Measurements from ENCODE around the gene EGFL7. TPM values are rescaled to one million over a fixed set of nuclear protein-coding genes. Genes with fewer than 3 reads are reported as not detected.

EGFL7 gene
- total and polyA plus RNA-seq, 2 of the 8 experiments (the other 6 are each of a cell fraction or from before 2014, with no cell fraction given): 37.8 to 53.4 TPM

GRCh38 chr9:136684799-136685198 is 22.1 kb downstream of the EGFL7 start:
- CTCF ChIA-PET (ENCODE audit: partially characterized antibody): interaction anchor here (1.3 to 12.8 kb wide), 3 partner anchors 9 to 30 kb away, joined by 4 to 125 read pairs (median 17); no protein-coding TSS in a partner anchor
- TF ChIP-seq SP2 (IDR thresholded peaks at IDR 0.05; ENCODE audit: low read length) (no peak), ATF2 (IDR thresholded peaks at IDR 0.05; ENCODE audit: low read length) (no peak), ASH2L (IDR thresholded peaks at IDR 0.05; ENCODE audit: low read length) (no peak), BACH1 (IDR thresholded peaks at IDR 0.05; ENCODE audit: low read length) (no peak), CHD2 (IDR thresholded peaks at IDR 0.05; ENCODE audit: low read length) (no peak), TEAD4 (IDR thresholded peaks at IDR 0.05; ENCODE audit: low read depth, low read length) (no peak), SUZ12 (IDR thresholded peaks at IDR 0.05; ENCODE audit: low read length) (no peak), POLR2AphosphoS5 (IDR thresholded peaks at IDR 0.05; ENCODE audit: low read depth, low read length) (no peak), KDM1A (IDR thresholded peaks at IDR 0.05; ENCODE audit: borderline replicate concordance, low read length) (no peak), CBX8 (IDR thresholded peaks at IDR 0.05; ENCODE audit: borderline replicate concordance, low read depth, low read length) (no peak), NANOG (IDR thresholded peaks at IDR 0.05; ENCODE audit: insufficient read depth, low read depth, low read length, poor library complexity, severe bottlenecking) (no peak), MAX (IDR thresholded peaks at IDR 0.05) (no peak), TAF1 (IDR thresholded peaks at IDR 0.05; ENCODE audit: low read depth, low read length) (no peak)

More at GRCh38 chr9:136684799-136685198, 22.1 kb downstream of the EGFL7 start:
- no peak overlapping the region; the same call in 1 of the 2 replicates for H3K18ac ChIP-seq (ENCODE audit: extremely low read depth, low read length)
- no peak overlapping the region for H3K23ac ChIP-seq (ENCODE audit: insufficient read length)
- peaks cover 6% of the 10 kb centered on the region for H3K79me1 ChIP-seq (ENCODE audit: low read depth, low read length)
- no peak overlapping the region for H3K4ac ChIP-seq (replicated peaks; ENCODE audit: insufficient read length, low read depth, low read length)
- H3K9ac ChIP-seq (replicated peaks in 1 of 4; ENCODE audit: extremely low read depth in 1 of 4, low read depth in 3 of 4, low read length in 3 of 4): no peak overlapping the region
- H3K79me2 ChIP-seq (ENCODE audit: control insufficient read depth in 1 of 2, insufficient read depth in 2 of 2, low read length in 2 of 2): no peaks in the 10 kb centered on the region
- peaks cover 13% of the 10 kb centered on the region; the same call in 1 of the 2 replicates for H3K23me2 ChIP-seq (ENCODE audit: low read depth, low read length)
- no peak for FAIRE-seq
- no peak overlapping the region for H3K27ac ChIP-seq (ENCODE audit: low read depth, low read length)
- H3K27me3 ChIP-seq (replicated peaks in 1 of 4; ENCODE audit: control insufficient read depth in 3 of 4, extremely low read depth in 1 of 4, insufficient read depth in 3 of 4, low read length in 3 of 4): peaks cover 0 to 11% (median 5%) of the 10 kb centered on the region in 4 experiments; a peak in 4 of 7 replicates
- H3K4me1 ChIP-seq (replicated peaks in 1 of 4; ENCODE audit: control insufficient read depth in 3 of 4, insufficient read depth in 4 of 4, low read length in 3 of 4): peaks cover 0 to 24% (median 11%) of the 10 kb centered on the region in 4 experiments; a peak in 4 of 7 replicates
- H3K4me2 ChIP-seq (ENCODE audit: insufficient read depth in 1 of 2, low read depth in 2 of 2, low read length in 2 of 2): no peak overlapping the region
- H2BK15ac ChIP-seq (ENCODE audit: low read length): peak overlapping the region; percentile 61; the same call in 1 of the 2 replicates
- H2AFZ ChIP-seq (ENCODE audit: low read length): no peak overlapping the region
- H2BK120ac ChIP-seq (replicated peaks; ENCODE audit: low read depth, low read length): no peak overlapping the region
- peaks cover 2 to 10% of the 10 kb centered on the region in 2 experiments for H4K20me1 ChIP-seq (replicated peaks in 1 of 2; ENCODE audit: control insufficient read depth in 1 of 2, insufficient read depth in 2 of 2, low read length in 2 of 2)
- no peak overlapping the region for H4K5ac ChIP-seq (ENCODE audit: insufficient read length, low read depth, low read length)
- no peak overlapping the region for H2BK5ac ChIP-seq (ENCODE audit: low read depth, low read length)
- POLR2A ChIA-PET (ENCODE audit: partially characterized antibody): interaction anchor here (1.2 to 3.1 kb wide), 3 partner anchors 9 to 29 kb away, joined by 3 to 15 read pairs (median 3); no protein-coding TSS in a partner anchor
- no peak overlapping the region for H4K8ac ChIP-seq (ENCODE audit: extremely low read depth, insufficient read depth, low read length)
- H3K9me3 ChIP-seq (ENCODE audit: insufficient read depth in 2 of 2, low read depth in 1 of 2, low read length in 1 of 2): no peaks in the 10 kb centered on the region
- no peak overlapping the region for H2BK20ac ChIP-seq (ENCODE audit: low read length)
- DNase-seq (ENCODE audit: low read depth in 1 of 2, low spot score in 2 of 2): peak in 1 of 2 experiments; percentile 41
- H3K4me3 ChIP-seq (ENCODE audit: extremely low read depth in 1 of 4, insufficient read depth in 2 of 4, low read depth in 3 of 4, low read length in 4 of 4): no peak overlapping the region
- no peak overlapping the region for H3K56ac ChIP-seq (replicated peaks; ENCODE audit: insufficient read length, low read depth, low read length)
- no peak overlapping the region for H2BK12ac ChIP-seq (ENCODE audit: low read depth, low read length)
- WGBS, 2 experiments (ENCODE audit: extremely low coverage in 1 of 2, insufficient coverage in 1 of 2, insufficient read length in 1 of 2, insufficient replicate concordance in 2 of 2, low coverage in 1 of 2, low lambda C conversion rate in 2 of 2, missing lambda C conversion rate in 1 of 2): 87% methylated on average over 10 of the region's 15 CpGs; no CpG with 5 or more reads in 1 of the 2 experiments
- H3K14ac ChIP-seq (ENCODE audit: insufficient read length): no peak overlapping the region
- 0 out of 2 replicates have a peak overlapping the region, but pooled peaks have one; percentile 39 for H2AK5ac ChIP-seq (ENCODE audit: low read depth, low read length)
- no peaks in the 10 kb centered on the region for H3K36me3 ChIP-seq (ENCODE audit: control insufficient read depth in 2 of 4, insufficient read depth in 4 of 4, low read length in 3 of 4)
- H4K91ac ChIP-seq (replicated peaks; ENCODE audit: insufficient read length, low read length): no peak overlapping the region
